ENCODE results near the gene OR1L8.
"Not testable (repeated sequence)": the region's sequence is repeated elsewhere in the genome, so short reads cannot be mapped to it uniquely, and the experiment has no call there.

The OR1L8 gene

GRCh38 chr9:122583284-122583683, at the start of gene OR1L8:
Gene OR1L8 (minus strand): TSS chr9:122583384. CDS start chr9:122568477, 14,907 bp downstream.
- DNase-seq (ENCODE audit: low read depth in 3 of 3) = not testable (repeated sequence)

GRCh38 chr9:122619996-122620395, 36.8 kb upstream of the OR1L8 start:
- no peak for DNase-seq (ENCODE audit: low read depth in 3 of 3)

GRCh38 chr9:122614362-122614761, 31.2 kb upstream of the OR1L8 start, which contains the start of gene OR1Q1:
Gene OR1Q1 (plus strand): TSS chr9:122614738. CDS start chr9:122614738, 0 bp downstream.
- no peak for DNase-seq (ENCODE audit: low read depth in 3 of 3)

GRCh38 chr9:122609804-122610203, 26.6 kb upstream of the OR1L8 start:
- no peak for DNase-seq (ENCODE audit: low read depth in 3 of 3)

- no peak for DNase-seq (ENCODE audit: low read depth in 3 of 3)
These were observed 23.4 kb upstream of the OR1L8 start for GRCh38 chr9:122606587-122606986.

GRCh38 chr9:122605691-122606090, 22.5 kb upstream of the OR1L8 start:
- no peak for DNase-seq (ENCODE audit: low read depth in 3 of 3)

GRCh38 chr9:122580360-122580759, 2.8 kb downstream of the OR1L8 start:
- DNase-seq (ENCODE audit: low read depth in 3 of 3) = no peak

- DNase-seq (ENCODE audit: low read depth in 3 of 3) = no peak
These were observed 3.3 kb downstream of the OR1L8 start for GRCh38 chr9:122579874-122580273.

- no peak for DNase-seq (ENCODE audit: low read depth in 3 of 3)
These were observed 10.7 kb downstream of the OR1L8 start for GRCh38 chr9:122572456-122572855.

GRCh38 chr9:122567901-122568300, 15.3 kb downstream of the OR1L8 start:
- DNase-seq (ENCODE audit: low read depth in 3 of 3) = no peak

- no peak for DNase-seq (ENCODE audit: low read depth in 3 of 3)
These were observed 20.9 kb downstream of the OR1L8 start for GRCh38 chr9:122562134-122562760.

- no peak for DNase-seq (ENCODE audit: low read depth in 3 of 3)
These were observed 21.7 kb downstream of the OR1L8 start for GRCh38 chr9:122561446-122561845.

- no peak for DNase-seq (ENCODE audit: low read depth in 3 of 3)
These were observed 30.4 kb downstream of the OR1L8 start, which contains the start of gene OR1N2 for GRCh38 chr9:122552812-122553211. Gene OR1N2 (plus strand): TSS chr9:122553112. CDS start chr9:122553212, 100 bp downstream.

- no peak for DNase-seq (ENCODE audit: low read depth in 3 of 3)
These were observed 31.8 kb downstream of the OR1L8 start for GRCh38 chr9:122551371-122551770.

- no peak for DNase-seq (ENCODE audit: low read depth in 3 of 3)
These were observed 37.0 kb downstream of the OR1L8 start for GRCh38 chr9:122546196-122546595.

- no peak for DNase-seq (ENCODE audit: low read depth in 3 of 3)
These were observed 44.4 kb downstream of the OR1L8 start for GRCh38 chr9:122538757-122539156.

- DNase-seq (ENCODE audit: low read depth in 3 of 3) = not testable (repeated sequence)
These were observed 46.1 kb downstream of the OR1L8 start for GRCh38 chr9:122537066-122537465.

- DNase-seq (ENCODE audit: low read depth in 3 of 3) = no peak
These were observed 47.0 kb downstream of the OR1L8 start for GRCh38 chr9:122536134-122536533.

- not testable (repeated sequence) for DNase-seq (ENCODE audit: low read depth in 3 of 3)
These were observed 52.0 kb downstream of the OR1L8 start for GRCh38 chr9:122531157-122531556.

- DNase-seq (ENCODE audit: low read depth in 3 of 3) = no peak
These were observed 56.0 kb downstream of the OR1L8 start, which contains the start of gene OR1N1 for GRCh38 chr9:122527193-122527592. Gene OR1N1 (minus strand): TSS chr9:122527293. CDS start chr9:122527293, 0 bp downstream.

- no peak for DNase-seq (ENCODE audit: low read depth in 3 of 3)
These were observed 56.6 kb downstream of the OR1L8 start for GRCh38 chr9:122526602-122527001.

GRCh38 chr9:122519376-122519775, 63.8 kb downstream of the OR1L8 start:
- no peak for DNase-seq (ENCODE audit: low read depth in 3 of 3)

GRCh38 chr9:122518841-122519240, 64.3 kb downstream of the OR1L8 start, which contains the start of gene OR1J4:
Gene OR1J4 (plus strand): TSS chr9:122519141. CDS start chr9:122519141, 0 bp downstream.
- DNase-seq (ENCODE audit: low read depth in 3 of 3) = no peak

- no peak for DNase-seq (ENCODE audit: low read depth in 3 of 3)
These were observed 65.0 kb downstream of the OR1L8 start for GRCh38 chr9:122518226-122518625.
